ACHN (cell line): Measurements from ENCODE around the gene RAB2B.

Source experiments
- DNase-seq: peaks from one replicate; pipeline ENCODE4 v3.0.0-alpha.2; 2015
- in situ Hi-C: cut with HindIII; loops from 2 replicates; pipeline ENCODE4 v1.10.0; 2017; ENCODE audit warnings: low sequenced_read_pairs, low pct_ligation_motif_present, low pct_unique_long_range_greater_than_20kb

The RAB2B gene

DNA sequence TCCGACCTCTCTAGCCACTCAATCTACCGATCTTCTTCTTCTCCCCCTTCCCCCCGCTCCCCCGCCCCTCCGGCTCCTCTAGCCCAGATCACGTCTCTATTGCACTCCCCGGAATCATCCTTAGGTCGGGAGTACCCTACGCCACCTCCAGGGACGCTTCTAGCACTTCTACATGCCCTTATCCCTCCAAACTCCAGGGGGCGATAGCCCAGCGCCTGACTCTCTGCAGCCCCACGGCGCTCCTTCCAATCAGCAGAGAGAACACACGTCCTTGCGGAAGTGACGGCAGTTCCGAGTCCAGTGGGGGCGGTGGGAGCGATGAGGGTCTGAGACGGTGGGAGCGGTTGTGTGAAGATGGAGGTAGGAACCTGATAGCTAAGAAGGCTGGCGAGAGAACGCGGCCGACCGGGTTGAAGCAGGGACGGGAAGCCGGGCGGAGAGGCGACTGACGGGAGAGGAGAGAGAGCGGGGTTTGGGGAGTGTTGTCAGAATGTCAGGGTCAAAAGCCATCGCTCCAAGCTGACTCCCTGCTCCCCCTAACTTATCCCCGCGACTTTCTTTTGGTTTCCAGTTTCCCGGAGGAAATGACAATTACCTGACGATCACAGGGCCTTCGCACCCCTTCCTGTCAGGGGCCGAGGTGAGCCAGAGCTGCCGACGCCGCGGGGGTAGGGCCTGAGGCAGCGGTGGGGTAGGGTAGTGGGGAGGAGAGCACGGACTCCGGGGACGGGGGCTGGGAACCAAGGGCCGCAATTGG, at the start of gene RAB2B, which contains the start of gene TOX4:
TSS of gene RAB2B (minus strand) at position 35 of the 757 bp plus-strand sequence. CDS start 87 bp downstream, outside the sequence.
TSS of gene TOX4 (plus strand) at position 271 of the 757 bp plus-strand sequence. CDS start at position 355, 84 bp downstream.
- DNase-seq: peak; percentile 97
- in situ Hi-C loops: no loop called here

- in situ Hi-C loops: no loop called here
- DNase-seq: peak; percentile 68
Observed at GRCh38 chr14:21525962-21526671, 49.4 kb upstream of the RAB2B start, which contains the start of gene SALL2. Gene SALL2 (minus strand): TSS chr14:21526346. CDS start chr14:21526127, 219 bp downstream.

DNA sequence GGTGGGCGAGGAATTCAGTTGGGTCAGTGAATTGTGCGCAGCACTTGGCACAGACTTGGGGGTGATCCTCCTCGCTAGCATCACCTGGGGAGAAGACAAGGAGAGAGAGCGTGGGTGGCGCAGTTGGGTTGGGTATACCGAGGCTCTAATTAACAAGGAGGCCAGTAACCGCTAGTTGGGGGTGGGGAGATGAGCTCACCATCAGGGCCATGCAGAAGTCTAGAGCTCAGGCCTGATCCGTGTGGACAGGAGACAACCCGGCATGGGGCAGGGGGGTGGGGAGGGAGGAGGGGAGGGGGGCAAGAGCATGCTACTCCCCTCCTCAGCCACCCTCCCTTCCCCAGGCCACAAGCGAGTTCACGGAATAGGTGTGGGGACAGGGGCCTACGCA, 48.8 kb upstream of the RAB2B start:
- DNase-seq: no peak
- in situ Hi-C loops: no loop called here

GRCh38 chr14:21524575-21525490, 48.1 kb upstream of the RAB2B start:
- in situ Hi-C loops: no loop called here

DNA sequence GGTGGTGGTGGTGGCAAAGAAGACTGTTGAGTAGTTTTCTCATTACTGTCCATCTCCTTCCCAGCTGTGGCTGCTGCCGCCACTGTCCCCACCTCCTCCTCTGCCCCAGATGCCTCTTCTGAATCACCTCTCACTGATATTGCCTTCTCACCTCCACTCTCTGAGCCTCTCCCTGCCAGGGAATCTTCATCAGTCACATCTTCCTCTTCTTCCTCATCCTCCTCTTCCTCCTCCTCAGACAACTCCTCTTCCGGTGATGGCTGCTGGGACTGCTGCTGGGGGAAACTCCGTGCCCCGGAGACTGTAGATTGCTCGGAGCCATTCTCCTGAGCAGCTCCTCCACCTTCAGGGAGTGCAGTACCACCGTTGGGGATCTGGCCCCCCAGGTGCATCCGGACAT, 46.4 kb upstream of the RAB2B start:
- no peak for DNase-seq
- in situ Hi-C loops: no loop called here

More at GRCh38 chr14:21524575-21525490, 48.1 kb upstream of the RAB2B start:
- DNase-seq: no peak

- in situ Hi-C loops: no loop called here
- no peak for DNase-seq
Observed at GRCh38 chr14:21521501-21521900, 44.7 kb upstream of the RAB2B start.

DNA sequence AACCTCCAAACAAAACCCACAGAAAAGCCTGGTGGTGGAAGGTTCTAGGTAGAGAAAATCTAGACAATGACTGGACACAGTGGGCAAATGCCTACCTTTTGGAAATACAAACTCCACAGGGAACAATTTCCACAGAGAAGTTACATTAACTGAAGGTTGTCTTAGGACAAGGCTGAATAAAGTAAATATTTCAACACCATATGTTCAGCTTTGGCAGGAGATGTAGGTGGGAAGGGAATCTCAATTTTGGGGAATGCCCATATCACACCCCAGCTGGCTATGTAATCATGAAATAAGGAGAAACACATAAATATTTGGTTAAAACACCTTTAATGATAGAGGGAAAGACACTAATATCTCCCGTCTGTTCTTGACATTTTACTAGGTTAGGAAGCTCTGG, 44.0 kb upstream of the RAB2B start:
- no peak for DNase-seq
- in situ Hi-C loops: no loop called here

DNA sequence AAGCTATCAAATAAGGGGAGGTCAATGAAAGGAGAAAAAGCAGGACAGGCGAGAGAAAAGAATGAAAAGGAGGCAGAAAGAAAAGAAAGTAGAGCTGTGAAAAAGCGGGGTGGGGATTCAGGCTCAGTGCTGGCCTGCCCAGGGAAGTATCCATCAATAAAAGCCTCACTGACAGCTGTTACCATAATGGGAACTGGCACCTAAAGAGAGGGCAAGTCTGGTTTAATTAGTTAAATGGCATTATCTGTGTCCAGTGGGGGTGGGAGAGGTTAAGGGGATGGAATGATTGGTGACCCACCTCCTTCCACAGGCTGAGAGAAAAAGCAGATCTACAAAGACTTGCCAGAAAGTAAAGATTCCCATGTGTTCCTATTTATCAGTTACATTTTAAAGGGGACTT, 42.0 kb upstream of the RAB2B start:
- in situ Hi-C loops: no loop called here
- no peak for DNase-seq

GRCh38 chr14:21514341-21514740, 37.6 kb upstream of the RAB2B start:
- in situ Hi-C loops: no loop called here
- no peak for DNase-seq

GRCh38 chr14:21510735-21511657, 34.2 kb upstream of the RAB2B start, which contains the start of gene METTL3:
Gene METTL3 (minus strand): TSS chr14:21511340. CDS start chr14:21511223, 117 bp downstream.
- in situ Hi-C loops: no loop called here
- DNase-seq: peak; percentile 98

GRCh38 chr14:21509432-21510143, 32.8 kb upstream of the RAB2B start:
- DNase-seq: no peak
- in situ Hi-C loops: no loop called here

DNA sequence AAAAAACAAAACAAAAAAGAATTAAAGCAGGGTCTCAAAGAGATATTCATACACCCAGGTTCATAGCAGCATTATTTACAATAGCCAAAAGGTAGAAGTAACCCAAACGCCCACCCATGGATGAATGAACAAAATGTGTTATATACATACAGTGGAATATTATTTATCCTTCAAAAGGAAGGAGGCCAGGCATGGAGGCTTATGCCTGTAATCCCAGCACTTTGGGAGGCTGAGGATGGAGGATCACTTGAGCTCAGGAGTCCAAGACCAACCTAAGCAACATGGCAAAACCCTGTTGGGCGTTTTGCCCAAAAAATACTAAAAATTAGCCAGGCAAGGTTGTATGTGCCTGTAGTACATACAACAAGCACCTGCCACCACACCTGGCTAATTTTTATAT, 29.8 kb upstream of the RAB2B start:
- in situ Hi-C loops: no loop called here
- DNase-seq: no peak

DNA sequence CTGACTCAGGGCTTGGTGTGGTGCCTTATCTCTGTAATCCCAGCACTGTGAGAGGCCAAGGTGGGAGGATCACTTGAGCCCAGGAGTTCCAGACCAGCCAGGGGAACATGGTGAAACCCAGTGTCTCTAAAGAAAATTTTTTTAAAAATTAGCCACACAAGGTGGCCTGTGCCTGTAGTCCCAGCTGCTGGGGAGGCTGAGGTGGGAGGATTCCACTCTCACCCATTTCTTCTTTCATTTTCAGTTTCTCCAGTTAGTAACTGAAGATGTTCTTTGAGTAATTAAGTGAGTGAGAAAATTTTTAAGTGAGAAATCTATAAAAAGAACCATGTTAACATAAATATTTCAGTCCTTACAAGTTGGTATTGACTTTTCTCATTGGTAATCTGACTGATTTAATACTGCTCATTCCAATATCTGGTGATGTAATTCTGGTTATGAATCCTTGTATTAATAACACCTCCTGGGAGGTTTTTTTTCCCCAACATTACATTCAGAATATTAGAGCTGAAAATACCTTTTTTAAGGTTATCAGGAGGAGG, 28.3 kb upstream of the RAB2B start:
- DNase-seq: no peak
- in situ Hi-C loops: no loop called here

- in situ Hi-C loops: no loop called here
- DNase-seq: no peak
Observed at GRCh38 chr14:21503376-21503775, 26.6 kb upstream of the RAB2B start.

GRCh38 chr14:21501568-21501967, 24.8 kb upstream of the RAB2B start:
- in situ Hi-C loops: no loop called here
- DNase-seq: no peak

GRCh38 chr14:21498540-21499526, 22.1 kb upstream of the RAB2B start:
- in situ Hi-C loops: no loop called here
- DNase-seq: peak; percentile 61
